NCI-H187 (cell line): ENCODE data around the gene SHISA7.
A peak's percentile ranks its signal among the peaks of the same experiment; 100 is the strongest.
"Not testable (repeated sequence)": the region's sequence is repeated elsewhere in the genome, so short reads cannot be mapped to it uniquely, and the experiment has no call there.

Experiments
- DNase-seq, 2 experiments: peaks; one replicate each; lab custom pipeline; 2025; lab: John Stamatoyannopoulos, UW

SHISA7 gene

DNA sequence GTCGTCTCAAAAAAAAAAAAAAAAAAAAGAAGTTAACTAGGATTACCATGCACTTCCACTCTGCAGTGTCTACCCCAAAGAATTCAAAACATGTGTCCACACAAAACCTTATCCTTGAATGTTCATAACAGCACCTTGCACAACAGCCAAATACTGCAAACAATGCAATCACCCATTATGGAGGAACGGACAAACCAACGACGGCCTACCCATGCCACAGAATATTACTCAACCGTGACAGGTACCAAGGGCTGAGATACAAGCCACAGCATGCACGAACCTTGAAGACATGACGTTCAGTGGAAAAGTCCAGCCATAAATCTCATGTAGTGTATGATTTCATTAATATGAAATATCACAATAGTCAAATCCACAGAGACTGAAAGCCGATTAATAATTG lies 3.0 kb upstream of the SHISA7 start:
- peak; percentile 30 to 35 for DNase-seq

DNA sequence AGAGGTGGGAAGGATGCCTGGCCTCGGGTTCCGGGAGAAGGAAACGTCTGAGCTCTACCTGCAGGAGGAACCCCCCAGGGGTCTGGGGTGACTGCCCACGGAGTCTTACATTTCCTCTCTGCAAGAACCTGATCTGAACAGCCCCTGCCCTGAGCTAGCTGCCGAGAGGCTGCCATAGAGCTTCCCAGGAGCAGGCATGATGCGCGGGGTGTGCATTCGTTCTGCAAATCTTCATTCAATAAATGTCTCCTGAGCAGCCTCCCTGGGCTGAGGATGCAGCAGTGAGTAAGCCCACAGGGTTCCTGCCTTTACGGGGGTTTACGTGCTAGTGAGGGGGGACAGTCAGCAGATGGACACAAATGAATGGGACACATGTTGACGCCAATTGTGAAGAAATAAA lies 1.5 kb upstream of the SHISA7 start:
- no peak for DNase-seq

DNA sequence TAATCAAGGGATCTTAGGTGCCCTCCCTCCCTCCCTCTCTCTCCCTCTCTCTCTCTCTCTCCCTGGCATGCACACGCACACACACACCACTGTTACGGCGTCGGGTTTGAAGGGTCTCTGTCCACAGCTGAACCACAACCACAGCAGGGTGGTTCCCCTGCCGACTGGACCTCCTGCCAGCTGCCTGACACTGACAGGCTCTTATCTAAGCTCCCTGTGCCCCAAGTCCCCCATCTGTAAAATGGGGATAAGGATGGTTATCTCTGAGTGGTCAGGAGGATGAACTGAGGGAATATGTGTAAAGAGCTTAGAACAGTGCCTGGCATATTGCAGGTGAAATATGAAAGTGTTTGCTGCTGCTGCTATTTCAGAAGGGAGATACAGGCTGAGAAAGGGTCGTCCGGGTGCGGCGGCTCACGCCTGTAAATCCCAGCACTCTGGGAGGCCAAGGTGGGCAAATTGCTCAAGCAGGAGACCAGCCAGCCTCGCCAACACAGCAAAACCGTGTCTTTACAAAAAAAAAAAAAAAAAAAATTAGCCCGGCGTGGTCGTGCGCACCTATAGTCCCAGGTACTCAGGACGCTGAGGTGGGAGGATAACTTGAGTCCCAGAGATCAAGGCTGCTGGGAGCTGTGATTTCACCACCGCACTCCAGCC lies 852 bp upstream of the SHISA7 start:
- DNase-seq, result no peak

DNA sequence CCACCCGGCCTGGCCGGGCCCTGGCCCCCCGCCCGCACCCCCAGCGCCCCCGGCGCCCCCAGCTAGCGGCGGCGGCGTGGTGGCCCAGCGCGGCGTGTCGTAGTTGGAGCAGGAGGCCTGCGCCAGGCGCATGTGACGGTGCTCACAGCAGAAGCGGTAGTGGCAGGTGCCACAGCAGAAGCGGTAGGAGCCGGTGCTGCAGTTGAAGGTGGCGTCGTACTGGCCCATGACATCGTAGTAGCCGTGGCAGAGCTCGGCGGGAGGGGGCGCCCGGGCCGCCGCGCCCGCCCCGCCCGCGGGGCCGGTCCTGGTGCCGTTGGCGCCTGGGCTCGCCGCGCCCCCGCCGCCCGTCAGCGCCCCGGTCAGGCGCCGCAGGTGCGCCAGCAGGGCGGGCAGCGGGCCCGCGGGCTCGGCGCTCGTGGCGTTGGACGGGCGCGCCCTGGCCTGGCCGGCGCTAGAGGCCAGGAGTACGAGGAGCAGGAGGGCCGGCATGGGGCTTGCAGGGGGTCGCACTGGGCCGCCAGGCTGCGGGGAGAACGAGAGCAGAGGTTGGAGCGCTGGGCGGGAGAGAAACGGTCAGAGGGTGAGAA lies 633 bp downstream of the SHISA7 start:
- peak in 1 of 2 experiments; percentile 29 for DNase-seq

DNA sequence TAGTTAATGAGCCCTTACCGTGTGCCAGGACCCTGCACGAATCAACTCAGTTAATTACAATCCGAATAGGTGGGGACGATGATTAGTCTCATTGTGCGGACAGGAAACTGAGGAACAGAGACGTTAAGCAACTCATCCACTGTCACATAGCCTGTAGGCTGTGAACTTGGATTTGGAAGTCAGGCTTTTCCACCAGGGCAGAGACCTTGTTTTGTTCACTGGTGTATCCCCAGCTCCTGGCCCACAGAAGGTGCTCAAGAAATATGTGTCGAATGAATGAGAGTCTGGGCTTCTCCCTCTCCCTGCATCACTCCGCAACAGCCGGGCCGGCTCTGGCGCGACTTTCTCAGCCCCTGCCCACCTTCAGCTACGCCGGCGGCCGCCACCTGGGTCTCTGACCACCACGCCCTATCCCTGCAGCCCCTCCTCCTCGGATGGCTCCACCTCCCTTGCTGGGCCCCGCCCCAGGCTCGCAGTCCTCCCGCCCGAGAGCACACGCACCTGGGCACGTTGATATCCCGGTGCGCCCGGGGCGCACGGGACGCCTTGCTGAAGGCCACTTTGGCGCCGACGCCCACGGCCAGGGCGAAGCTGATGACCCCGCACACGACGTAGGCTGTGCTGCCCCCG lies 1.3 kb downstream of the SHISA7 start:
- DNase-seq, result peak; percentile 62

DNA sequence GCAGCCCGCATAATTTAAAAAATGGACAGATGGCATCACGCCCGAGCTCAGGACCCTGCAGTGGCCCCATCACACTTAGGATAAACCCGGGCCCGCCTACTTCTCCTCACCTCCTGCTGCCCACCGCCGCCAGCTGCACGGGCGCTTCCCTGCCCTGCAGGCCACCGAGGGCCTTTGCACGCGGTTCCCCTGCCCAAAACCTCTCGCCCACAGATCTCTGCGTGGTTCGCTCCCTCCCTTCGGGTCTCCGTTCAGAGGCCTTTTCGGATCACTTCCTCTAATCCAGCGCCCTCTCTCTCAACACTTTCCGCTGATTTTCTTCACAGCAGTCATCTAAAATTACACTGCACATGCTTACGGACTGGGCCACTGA lies 1.8 kb downstream of the SHISA7 start:
- DNase-seq, result no peak

DNA sequence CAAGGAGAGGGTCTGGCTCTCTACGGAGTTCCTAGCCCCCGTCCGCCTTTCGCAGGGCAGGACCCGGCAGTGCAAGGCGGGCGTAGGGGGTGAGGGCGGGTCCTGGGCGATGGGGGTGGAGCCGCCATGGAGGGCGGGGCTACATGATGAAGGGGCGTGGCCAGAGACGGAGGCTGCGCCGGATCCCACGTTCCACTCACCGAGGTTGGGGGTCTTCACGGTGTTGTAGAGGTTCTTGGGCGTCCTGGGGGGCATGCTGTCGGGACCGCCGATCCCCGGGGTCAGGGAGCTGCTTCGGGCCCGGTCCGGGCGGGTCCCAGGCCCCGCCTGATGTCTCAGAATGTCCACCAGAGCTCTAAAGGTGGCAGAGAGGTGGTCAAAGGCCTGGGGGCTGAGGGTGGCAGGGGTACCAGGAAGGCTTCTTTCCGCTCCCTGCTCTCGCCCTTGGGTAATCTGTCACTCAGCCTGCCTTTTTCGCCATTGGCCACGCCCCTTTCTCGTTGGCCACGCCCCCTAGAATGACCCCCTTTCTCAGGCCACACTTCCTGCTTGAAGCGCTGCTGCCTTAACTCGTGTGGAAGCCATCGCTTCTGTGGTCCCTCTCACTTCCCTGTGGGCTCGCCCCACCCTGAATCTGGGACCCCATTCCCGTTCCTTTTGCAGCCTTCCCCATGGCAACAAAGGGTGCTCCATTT lies 2.5 kb downstream of the SHISA7 start:
- DNase-seq, result peak; percentile 14 to 30

DNA sequence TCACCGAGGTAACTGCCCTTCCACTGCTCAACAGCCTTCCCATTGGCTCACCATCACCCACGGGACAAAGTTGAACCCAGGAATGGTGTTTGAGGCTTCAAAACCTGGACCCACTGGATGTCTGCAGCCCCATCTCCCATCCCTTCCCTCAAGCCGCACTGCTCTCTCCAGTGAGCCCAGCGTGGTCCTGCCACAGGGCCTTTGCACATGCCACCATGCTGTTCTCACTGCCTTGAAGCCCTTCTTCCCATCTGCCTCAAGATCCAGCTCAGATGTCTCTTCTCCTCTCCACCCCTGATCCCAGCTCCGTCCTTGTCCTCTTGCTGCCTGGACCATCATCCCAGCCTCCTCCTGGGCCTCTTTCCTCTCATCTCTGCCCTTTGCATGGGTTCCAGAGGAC lies 4.0 kb downstream of the SHISA7 start:
- no peak for DNase-seq

DNA sequence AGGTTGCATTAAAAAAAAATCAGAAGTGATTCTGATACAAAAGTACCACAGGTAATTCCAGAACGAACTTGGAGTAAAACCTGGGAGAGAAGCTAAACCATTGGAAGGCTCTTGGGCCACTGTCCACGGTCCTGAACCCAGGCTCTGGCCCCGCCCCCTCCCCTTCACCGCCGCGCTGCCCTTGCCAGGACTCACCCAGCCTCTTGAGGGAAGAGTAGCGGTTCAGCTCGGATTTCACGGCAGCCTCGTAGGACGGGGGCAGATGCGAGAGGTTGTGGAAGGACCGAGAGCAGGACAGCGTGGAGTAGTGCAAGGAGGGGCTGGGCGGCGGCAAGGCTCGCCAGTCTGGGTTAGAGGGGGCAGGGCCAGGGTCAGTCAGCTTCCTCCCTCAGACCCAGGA lies 5.7 kb downstream of the SHISA7 start:
- DNase-seq, result peak; percentile 53 to 83

DNA sequence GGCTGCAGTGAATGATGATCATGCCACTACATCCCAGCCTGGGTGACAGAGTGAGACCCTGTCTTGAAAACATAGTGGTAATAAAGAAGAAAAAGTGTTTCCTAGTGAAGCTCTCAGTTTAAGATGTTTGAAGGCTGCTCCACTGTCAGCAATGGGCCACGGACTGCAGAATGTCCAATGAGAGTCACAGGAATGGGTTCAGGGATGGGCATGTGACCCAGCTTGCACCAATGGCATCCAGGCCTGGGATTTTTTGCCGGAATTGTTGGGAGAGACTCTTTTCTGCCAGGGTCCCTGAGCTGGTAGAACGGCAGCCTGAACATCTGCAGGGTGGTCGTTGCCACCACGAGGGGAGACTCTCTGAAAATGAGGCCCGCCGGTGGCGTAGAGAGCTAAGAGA lies 6.3 kb downstream of the SHISA7 start:
- no peak for DNase-seq

DNA sequence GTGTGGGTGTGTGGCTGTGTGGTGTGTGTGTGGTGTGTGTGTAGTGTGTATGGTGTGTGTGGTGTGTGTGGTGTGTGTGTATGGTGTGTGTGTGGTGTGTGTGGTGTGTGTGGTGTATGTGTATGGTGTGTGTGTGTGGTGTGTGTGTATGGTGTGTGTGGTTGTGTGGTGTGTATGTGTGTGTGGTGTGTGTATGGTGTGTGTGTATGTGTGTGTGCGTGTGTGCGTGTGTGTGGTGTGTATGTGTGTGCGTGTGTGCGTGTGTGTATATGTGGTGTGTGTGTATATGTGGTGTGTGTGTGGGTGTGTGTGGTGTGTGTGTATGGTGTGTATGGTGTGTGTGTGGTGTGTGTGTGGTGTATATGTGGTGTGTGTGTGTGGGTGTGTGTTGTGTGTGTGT lies 8.1 kb downstream of the SHISA7 start:
- DNase-seq, result no peak

DNA sequence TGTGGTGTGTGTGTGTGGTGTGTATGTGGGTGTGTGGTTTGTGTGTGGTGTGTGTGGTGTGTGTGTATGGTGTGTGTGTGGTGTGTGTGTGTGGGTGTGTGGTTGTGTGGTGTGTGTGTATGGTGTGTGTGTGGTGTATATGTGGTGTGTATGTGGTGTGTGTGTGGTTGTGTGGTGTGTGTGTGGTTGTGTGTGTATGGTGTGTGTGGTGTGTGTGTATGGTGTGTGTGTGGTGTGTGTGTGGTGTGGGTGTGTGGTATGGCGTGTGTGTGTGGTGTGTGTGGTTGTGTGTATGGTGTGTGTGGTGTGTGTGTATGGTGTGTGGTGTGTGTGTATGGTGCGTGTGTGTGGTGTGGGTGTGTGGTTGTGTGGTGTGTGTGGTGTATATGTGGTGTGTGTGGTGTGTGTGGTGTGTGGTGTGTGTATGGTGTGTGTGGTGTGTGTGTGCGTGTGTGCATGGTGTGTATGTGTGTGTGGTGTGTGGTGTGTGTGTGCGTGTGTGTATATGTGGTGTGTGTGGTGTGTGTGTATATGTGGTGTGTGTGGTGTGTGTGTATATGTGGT lies 8.7 kb downstream of the SHISA7 start:
- no peak for DNase-seq

DNA sequence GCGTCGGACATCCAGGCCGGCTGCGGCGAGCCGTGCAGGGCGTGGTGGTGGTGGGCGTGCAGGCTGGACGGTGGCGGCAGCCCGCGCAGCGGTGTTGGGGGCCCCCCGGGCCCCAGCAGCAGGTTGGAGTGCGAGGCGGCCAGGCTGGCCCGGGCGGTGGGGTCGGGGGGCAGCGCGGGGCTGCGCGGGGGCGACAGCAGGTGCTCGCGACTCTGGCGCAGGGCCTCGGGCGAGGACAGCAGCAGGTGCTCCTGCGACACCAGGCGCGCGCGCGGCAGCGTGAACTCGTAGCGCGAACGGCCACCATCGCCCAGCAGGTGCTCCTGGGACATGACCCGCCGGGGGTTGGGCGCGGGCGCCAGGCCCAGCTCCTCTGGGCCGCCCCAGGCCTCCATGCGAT lies 9.8 kb downstream of the SHISA7 start:
- DNase-seq, result no peak

DNA sequence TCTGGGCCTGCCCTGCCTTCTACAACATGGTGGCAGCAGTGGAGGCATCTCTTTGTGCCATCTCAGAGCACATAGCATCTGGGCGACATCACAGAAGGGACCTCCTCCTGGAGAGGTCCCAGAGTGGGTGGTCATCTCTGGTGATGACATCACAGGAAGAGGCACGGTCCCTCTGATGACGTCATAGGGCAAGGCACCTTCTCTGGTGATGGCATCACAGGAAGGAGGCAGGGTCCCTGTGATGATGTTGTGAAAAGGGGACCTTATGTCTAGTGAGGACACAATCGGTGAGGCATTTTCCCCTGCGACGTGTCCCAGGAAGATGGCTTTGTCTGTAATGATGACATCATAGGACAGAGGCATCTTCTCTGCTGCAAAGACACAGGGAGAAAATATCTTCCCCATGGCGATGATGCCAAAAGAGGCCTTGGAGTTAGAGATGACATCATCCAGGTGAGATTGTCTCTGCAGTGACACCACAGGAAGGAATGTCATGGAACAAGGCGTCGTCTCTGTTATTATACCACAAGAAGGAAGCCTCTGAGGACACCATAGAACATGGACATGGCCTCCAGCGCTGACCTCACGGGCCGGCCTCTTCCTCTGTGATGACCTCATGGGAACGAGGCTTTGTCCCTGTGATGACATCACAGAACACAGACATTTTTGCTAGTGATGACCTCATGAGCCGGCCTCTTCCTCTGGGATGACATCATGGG lies 10.7 kb downstream of the SHISA7 start:
- DNase-seq, result no peak

DNA sequence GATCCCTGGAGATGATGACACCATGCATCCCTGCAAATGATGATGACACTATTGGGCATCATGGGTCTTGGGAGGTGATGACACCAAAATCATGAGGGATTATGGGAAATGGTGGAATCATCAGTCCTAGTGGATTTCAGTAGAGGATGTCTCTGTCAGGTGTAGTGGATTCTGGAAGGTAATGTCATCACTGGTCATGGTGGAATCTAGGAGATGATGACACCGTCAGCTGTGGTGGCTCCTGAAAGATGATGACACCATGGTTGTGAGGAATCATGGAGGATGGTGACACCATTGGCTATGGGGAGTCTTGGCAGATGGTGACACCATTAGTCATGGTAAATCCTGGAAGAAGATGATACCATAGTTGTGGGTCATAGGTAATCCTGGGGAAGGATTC lies 11.9 kb downstream of the SHISA7 start:
- no peak for DNase-seq

DNA sequence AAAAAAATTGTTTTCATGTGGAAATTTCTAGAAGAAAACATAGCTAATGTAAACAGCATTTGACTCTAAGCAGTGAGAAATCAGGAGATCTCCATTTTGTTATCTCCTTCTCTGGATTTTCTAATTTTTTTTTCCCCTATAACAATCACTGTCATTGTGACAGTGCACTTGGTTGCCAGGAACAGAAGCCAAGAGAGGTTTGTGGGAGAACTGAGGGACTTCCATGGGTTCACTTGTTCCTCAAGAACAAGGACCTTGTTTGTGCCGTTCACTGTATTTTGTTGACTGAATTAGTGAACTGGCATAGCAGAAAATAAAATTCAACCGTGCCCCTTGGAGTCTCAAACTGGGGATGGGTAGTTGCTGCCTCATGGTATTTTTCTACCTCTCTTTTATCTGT lies 17.1 kb downstream of the SHISA7 start:
- no peak for DNase-seq

DNA sequence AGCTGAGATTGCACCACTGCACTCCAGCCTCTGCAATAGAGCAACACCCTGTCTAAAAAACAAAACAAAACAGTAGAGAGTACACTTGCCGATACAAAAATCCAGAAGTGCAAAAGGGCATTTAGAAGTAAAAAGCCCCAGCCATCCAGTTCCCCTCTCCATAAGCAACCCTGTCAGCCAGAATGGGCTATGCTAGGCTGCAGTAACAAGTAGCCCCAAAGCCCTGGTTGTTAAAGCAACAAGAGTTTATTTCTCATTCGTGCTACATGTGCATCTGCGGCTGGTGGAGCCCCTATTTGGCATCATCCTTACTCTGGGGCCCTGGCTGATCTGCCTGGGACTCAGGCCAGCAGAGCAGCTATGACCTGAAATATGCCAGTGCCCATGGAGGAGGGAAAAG lies 18.6 kb downstream of the SHISA7 start:
- no peak for DNase-seq

DNA sequence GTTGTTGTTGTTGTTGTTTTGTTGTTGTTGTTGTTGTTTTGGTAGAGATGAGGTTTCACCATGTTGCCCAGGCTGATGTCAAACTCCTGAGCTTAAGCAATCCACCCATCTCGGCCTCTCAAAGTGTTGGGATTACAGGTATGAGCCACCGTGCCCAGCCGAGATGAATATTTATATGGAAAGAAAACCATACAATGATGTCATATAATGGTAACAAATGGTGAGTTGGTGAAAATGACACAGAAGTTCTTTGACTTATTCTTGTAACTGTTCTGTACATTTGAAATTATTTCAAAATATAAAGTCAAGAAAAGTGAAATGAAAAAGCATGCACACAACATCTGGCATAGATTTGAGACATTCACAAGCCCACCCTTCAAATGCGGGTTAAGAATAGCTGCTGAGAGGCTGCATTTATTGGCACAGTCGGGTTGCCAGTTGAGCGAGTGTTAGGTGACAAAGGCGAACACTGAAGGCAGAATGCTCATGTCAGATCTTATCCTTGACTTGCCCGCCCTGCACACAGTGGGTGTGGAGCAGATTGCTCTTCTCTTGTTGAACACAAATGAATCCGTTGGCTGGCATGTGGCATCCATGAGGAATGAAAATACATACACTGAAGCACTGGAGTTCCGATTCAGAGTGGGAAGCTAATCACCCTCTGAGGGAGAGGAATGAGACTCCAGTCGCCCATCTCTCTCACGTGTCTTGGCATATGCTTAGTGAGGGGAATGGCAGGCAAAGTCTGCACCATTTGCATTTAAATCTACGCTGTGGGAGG lies 19.7 kb downstream of the SHISA7 start:
- no peak for DNase-seq

DNA sequence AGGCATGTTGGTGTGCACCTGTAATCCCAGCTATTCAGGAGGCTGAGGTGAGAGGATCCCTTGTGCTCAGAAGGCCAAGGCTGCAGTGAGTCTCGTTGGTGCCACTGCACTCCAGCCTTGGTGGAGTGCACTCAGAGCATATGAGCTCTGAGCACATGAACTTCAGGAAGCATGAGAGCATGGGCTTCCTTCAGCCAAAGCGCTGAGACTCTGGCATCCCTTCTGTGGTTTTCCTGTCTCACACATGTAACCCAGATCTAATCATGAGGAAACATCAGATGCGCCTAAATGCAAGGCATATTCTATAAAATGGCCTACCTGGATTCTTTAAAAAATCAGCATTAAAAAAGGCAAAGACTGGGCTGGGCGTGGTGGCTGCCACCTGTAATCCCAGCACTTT lies 21.8 kb downstream of the SHISA7 start:
- DNase-seq, result not testable (repeated sequence)

DNA sequence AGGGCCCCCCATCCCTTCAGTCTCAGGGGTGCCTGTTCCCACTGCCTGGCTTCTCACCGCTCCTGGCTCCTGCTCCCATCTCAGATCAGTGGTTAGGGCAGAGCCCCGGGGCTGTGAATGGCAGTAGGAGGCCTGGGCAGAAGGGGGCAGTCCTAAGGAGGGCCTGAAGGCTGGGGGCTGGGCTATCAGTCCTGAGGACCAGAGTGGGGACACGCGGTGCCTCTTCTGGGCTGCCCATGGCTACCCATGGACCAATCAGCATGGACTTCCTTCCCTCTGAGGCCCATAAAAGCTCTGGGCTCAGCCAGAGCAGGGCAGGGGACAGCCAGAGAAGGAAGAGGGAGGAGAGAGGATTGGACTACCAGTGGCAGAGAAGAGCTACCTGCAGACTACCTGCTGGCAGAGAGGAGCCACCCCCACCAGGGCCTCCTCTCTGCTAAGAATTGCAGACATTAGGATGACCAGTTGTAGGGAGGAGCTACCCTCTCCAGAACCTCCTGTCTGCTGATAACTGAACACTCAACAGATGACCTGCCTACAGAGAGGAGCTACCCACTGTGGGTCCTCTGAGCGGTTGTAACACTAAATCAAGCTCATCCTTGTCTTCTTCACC lies 23.4 kb downstream of the SHISA7 start:
- no peak for DNase-seq

DNA sequence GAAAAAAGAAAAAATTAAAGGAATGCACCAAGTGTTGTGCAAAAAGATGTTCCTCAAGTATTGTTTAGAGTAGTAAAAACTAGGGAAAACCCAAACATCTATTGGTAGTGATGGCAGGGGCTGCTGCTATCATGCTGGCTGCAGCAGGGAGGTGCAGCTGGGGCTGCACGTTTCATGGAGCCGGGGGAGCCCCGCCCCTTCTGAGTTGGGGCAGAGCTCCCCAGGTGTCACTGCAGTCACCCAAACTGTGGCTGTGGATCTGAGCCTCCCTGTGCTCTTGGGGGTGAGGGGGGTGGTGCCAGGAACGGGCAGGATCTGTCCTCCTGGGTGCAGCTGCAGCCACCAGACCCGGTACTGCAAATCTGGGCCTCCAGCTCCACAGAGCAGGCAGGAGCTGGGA lies 24.0 kb downstream of the SHISA7 start:
- no peak for DNase-seq
